Stimulated activated CD4-positive, alpha-beta T cell treated with anti-CD3 and anti-CD28 coated beads, Interleukin-12 subunit alpha, Interleukin-12 subunit beta, amount 100 ng/mL, for 4 hours (primary cell): ENCODE results near the gene MGAT4D.
"Not testable (repeated sequence)": the region's sequence is repeated elsewhere in the genome, so short reads cannot be mapped to it uniquely, and the experiment has no call there.

Experiments
- DNase-seq: peaks from one replicate; pipeline ENCODE4 v3.0.0-alpha.2; 2020

The MGAT4D gene

GRCh38 chr4:140427919-140428471, 70.1 kb downstream of the MGAT4D start:
- DNase-seq = no peak

- DNase-seq = peak; percentile 49
Measured at GRCh38 chr4:140427106-140427918, 70.8 kb downstream of the MGAT4D start, which contains the start of gene CLGN. CLGN (minus strand) TSS chr4:140427648; CDS start chr4:140413078, 14,570 bp downstream.

GRCh38 chr4:140426610-140427105, 71.4 kb downstream of the MGAT4D start:
- peak; percentile 1 for DNase-seq

- DNase-seq = no peak
Measured at GRCh38 chr4:140423106-140423505, 75.0 kb downstream of the MGAT4D start.

- DNase-seq = not testable (repeated sequence)
Measured at GRCh38 chr4:140413130-140413969, 84.7 kb downstream of the MGAT4D start.

GRCh38 chr4:140408974-140409373, 89.1 kb downstream of the MGAT4D start:
- no peak for DNase-seq

GRCh38 chr4:140406292-140406691, 91.8 kb downstream of the MGAT4D start:
- DNase-seq = no peak

GRCh38 chr4:140400111-140400510, 98.0 kb downstream of the MGAT4D start:
- no peak for DNase-seq

GRCh38 chr4:140395668-140396067, 102.4 kb downstream of the MGAT4D start:
- DNase-seq = no peak
